GM10248 (cell line): Measurements from ENCODE around the gene PRKCA.

Source experiments
- CTCF ChIA-PET: fragments of 300-600 bp; sonication (Branson Sonifier 250); formaldehyde crosslinking; extraction: SDS; loops from one replicate; lab custom pipeline; 2021; ENCODE audit warnings: antibody characterized with exemption; lab: Yijun Ruan, JAX
- POLR2A ChIA-PET: fragments of 350-650 bp; sonication (Branson Sonifier 250); formaldehyde crosslinking; extraction: SDS; loops from one replicate; lab custom pipeline; 2020; ENCODE audit warnings: antibody characterized with exemption; lab: Yijun Ruan, JAX
- DNase-seq: peaks from one replicate; pipeline ENCODE4 v3.0.0; 2012; ENCODE audit errors: extremely low spot score
- CTCF ChIP-seq: IDR thresholded peaks from 2 replicates; pipeline ENCODE4 v1.5.1; 2012; ENCODE audit warnings: mild to moderate bottlenecking, low read depth; ENCODE audit errors: extremely low read depth, missing control alignments, control extremely low read depth

The PRKCA gene

GRCh38 chr17:66781135-66781534 lies 478.7 kb downstream of the PRKCA start:
- CTCF ChIA-PET = no interaction called here
- no peak for TF ChIP-seq CTCF
- POLR2A ChIA-PET = no interaction called here
- DNase-seq = no peak

GRCh38 chr17:66782851-66783250 lies 480.4 kb downstream of the PRKCA start:
- TF ChIP-seq CTCF = no peak
- DNase-seq = no peak
- ChIA-PET POLR2A (no interaction called here), CTCF (no interaction called here)

- no peak for TF ChIP-seq CTCF
- no peak for DNase-seq
- ChIA-PET POLR2A (no interaction called here), CTCF (interaction anchor here (1.8 kb wide), 1 partner anchor 8 kb away, joined by 4 read pairs; no protein-coding TSS in a partner anchor)
Observed at GRCh38 chr17:66783656-66784381, 481.4 kb downstream of the PRKCA start.

GRCh38 chr17:66784621-66785364 lies 482.4 kb downstream of the PRKCA start:
- ChIA-PET POLR2A (no interaction called here), CTCF (interaction anchor here (1.8 kb wide), 1 partner anchor 9 kb away, joined by 4 read pairs; no protein-coding TSS in a partner anchor)
- no peak for DNase-seq
- TF ChIP-seq CTCF = no peak

- ChIA-PET CTCF (interaction anchor here (1.3 kb wide), 2 partner anchors 10 to 58 kb away, joined by 3 read pairs; no protein-coding TSS in a partner anchor), POLR2A (no interaction called here)
Observed at GRCh38 chr17:66786107-66786506, 483.7 kb downstream of the PRKCA start.

More at GRCh38 chr17:66786107-66786506, 483.7 kb downstream of the PRKCA start:
- TF ChIP-seq CTCF = no peak
- no peak for DNase-seq
